Measurements from ENCODE around the gene SAP30.

The SAP30 gene

GRCh38 chr4:173413036-173413435, 42.3 kb downstream of the SAP30 start:
- Histone ChIP-seq H3K36me3 (replicated peaks; ENCODE audit: low read depth, low read length) (no peaks in the 10 kb centered on the region), H3K79me2 (ENCODE audit: low read length) (no peaks in the 10 kb centered on the region), H3K9me3 (ENCODE audit: insufficient read depth, low read length) (no peaks in the 10 kb centered on the region), H3K4me1 (ENCODE audit: low read length) (no peaks in the 10 kb centered on the region), H3K27me3 (ENCODE audit: low read depth, low read length) (no peaks in the 10 kb centered on the region), H3K27ac (ENCODE audit: low read length) (no peak overlapping the region), H3K9ac (ENCODE audit: low read length) (no peak overlapping the region), H2AFZ (ENCODE audit: low read depth, low read length) (no peak overlapping the region), H4K20me1 (ENCODE audit: insufficient read depth, low read length) (no peaks in the 10 kb centered on the region), H3K4me3 (ENCODE audit: low read length) (no peak overlapping the region), H3K4me2 (ENCODE audit: low read length) (no peak overlapping the region)
- TF ChIP-seq EZH2phosphoT487 (IDR thresholded peaks at IDR 0.05; ENCODE audit: low read depth) (no peak), CTCF (IDR thresholded peaks at IDR 0.05; ENCODE audit: low read depth, low read length) (no peak)

GRCh38 chr4:173414456-173414855, 43.7 kb downstream of the SAP30 start:
- H3K27me3 ChIP-seq (ENCODE audit: low read depth, low read length) = no peaks in the 10 kb centered on the region
- no peaks in the 10 kb centered on the region for H4K20me1 ChIP-seq (ENCODE audit: insufficient read depth, low read length)
- H3K27ac ChIP-seq (ENCODE audit: low read length) = no peak overlapping the region
- TF ChIP-seq CTCF (IDR thresholded peaks at IDR 0.05; ENCODE audit: low read depth, low read length) (no peak), EZH2phosphoT487 (IDR thresholded peaks at IDR 0.05; ENCODE audit: low read depth) (no peak)
- no peak overlapping the region for H2AFZ ChIP-seq (ENCODE audit: low read depth, low read length)
- H3K4me3 ChIP-seq (ENCODE audit: low read length) = no peak overlapping the region
- peaks cover 8% of the 10 kb centered on the region for H3K4me1 ChIP-seq (ENCODE audit: low read length)
- H3K36me3 ChIP-seq (replicated peaks; ENCODE audit: low read depth, low read length) = no peaks in the 10 kb centered on the region
- no peak overlapping the region for H3K4me2 ChIP-seq (ENCODE audit: low read length)
- H3K9ac ChIP-seq (ENCODE audit: low read length) = no peak overlapping the region
- H3K79me2 ChIP-seq (ENCODE audit: low read length) = no peaks in the 10 kb centered on the region
- no peaks in the 10 kb centered on the region for H3K9me3 ChIP-seq (ENCODE audit: insufficient read depth, low read length)

GRCh38 chr4:173415092-173415491, 44.3 kb downstream of the SAP30 start:
- Histone ChIP-seq H3K4me3 (ENCODE audit: low read length) (no peak overlapping the region), H3K27me3 (ENCODE audit: low read depth, low read length) (no peaks in the 10 kb centered on the region), H3K9me3 (ENCODE audit: insufficient read depth, low read length) (no peaks in the 10 kb centered on the region), H3K27ac (ENCODE audit: low read length) (no peak overlapping the region), H4K20me1 (ENCODE audit: insufficient read depth, low read length) (no peaks in the 10 kb centered on the region), H3K4me2 (ENCODE audit: low read length) (no peak overlapping the region), H3K36me3 (replicated peaks; ENCODE audit: low read depth, low read length) (no peaks in the 10 kb centered on the region), H3K9ac (ENCODE audit: low read length) (no peak overlapping the region), H3K4me1 (ENCODE audit: low read length) (peaks cover 8% of the 10 kb centered on the region), H3K79me2 (ENCODE audit: low read length) (no peaks in the 10 kb centered on the region), H2AFZ (ENCODE audit: low read depth, low read length) (no peak overlapping the region)
- TF ChIP-seq CTCF (IDR thresholded peaks at IDR 0.05; ENCODE audit: low read depth, low read length) (no peak), EZH2phosphoT487 (IDR thresholded peaks at IDR 0.05; ENCODE audit: low read depth) (no peak)

GRCh38 chr4:173415885-173416653, 45.3 kb downstream of the SAP30 start:
- Histone ChIP-seq H3K27ac (ENCODE audit: low read length) (no peak overlapping the region), H2AFZ (ENCODE audit: low read depth, low read length) (no peak overlapping the region), H3K9me3 (ENCODE audit: insufficient read depth, low read length) (no peaks in the 10 kb centered on the region), H3K4me1 (ENCODE audit: low read length) (peaks cover 8% of the 10 kb centered on the region), H4K20me1 (ENCODE audit: insufficient read depth, low read length) (no peaks in the 10 kb centered on the region), H3K36me3 (replicated peaks; ENCODE audit: low read depth, low read length) (no peaks in the 10 kb centered on the region), H3K4me2 (ENCODE audit: low read length) (no peak overlapping the region), H3K27me3 (ENCODE audit: low read depth, low read length) (no peaks in the 10 kb centered on the region), H3K79me2 (ENCODE audit: low read length) (no peaks in the 10 kb centered on the region), H3K4me3 (ENCODE audit: low read length) (no peak overlapping the region), H3K9ac (ENCODE audit: low read length) (no peak overlapping the region)
- no peak for TF ChIP-seq CTCF (IDR thresholded peaks at IDR 0.05; ENCODE audit: low read depth, low read length)
- no peak for TF ChIP-seq EZH2phosphoT487 (IDR thresholded peaks at IDR 0.05; ENCODE audit: low read depth)

Measured in OCI-LY3 (cell line).